ENCODE data around the gene WDFY3.

DNA sequence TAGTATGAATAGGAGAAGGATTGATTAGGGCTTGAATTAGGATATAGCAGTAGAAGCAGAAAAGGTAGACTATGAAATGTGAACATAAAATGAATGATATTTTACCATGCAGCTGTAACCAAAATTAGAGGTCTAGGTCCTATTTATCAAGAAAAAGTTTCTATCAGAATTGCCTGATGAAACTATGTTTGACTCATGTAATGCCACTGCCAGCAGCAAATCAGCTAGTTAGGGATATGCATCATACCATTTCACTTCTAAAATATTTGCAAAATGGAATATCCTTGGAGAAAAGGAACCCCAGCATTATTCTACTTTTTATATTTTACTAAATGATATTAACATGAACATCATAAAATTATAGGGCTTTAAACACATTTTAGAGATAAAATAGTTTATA is 188.4 kb downstream of the WDFY3 start:
- TF ChIP-seq, protein P1, sequence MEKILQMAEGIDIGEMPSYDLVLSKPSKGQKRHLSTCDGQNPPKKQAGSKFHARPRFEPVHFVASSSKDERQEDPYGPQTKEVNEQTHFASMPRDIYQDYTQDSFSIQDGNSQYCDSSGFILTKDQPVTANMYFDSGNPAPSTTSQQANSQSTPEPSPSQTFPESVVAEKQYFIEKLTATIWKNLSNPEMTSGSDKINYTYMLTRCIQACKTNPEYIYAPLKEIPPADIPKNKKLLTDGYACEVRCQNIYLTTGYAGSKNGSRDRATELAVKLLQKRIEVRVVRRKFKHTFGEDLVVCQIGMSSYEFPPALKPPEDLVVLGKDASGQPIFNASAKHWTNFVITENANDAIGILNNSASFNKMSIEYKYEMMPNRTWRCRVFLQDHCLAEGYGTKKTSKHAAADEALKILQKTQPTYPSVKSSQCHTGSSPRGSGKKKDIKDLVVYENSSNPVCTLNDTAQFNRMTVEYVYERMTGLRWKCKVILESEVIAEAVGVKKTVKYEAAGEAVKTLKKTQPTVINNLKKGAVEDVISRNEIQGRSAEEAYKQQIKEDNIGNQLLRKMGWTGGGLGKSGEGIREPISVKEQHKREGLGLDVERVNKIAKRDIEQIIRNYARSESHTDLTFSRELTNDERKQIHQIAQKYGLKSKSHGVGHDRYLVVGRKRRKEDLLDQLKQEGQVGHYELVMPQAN (IDR thresholded peaks at IDR 0.05; ENCODE audit: borderline replicate concordance), result no peak
- TF ChIP-seq KLF16 (IDR thresholded peaks at IDR 0.05), result no peak
- no peak for TF ChIP-seq TEAD1 (CRISPR knock-in tag; IDR thresholded peaks at IDR 0.05)
- TF ChIP-seq EP300 (IDR thresholded peaks at IDR 0.05; ENCODE audit: low read length), result no peak
- no peak for TF ChIP-seq SMARCE1 (IDR thresholded peaks at IDR 0.05)
- no peak for TF ChIP-seq BRCA1 (IDR thresholded peaks at IDR 0.05)
- TF ChIP-seq BRCA1 (CRISPR knock-in tag; IDR thresholded peaks at IDR 0.05), result no peak
- TF ChIP-seq RBM39 (optimal IDR thresholded peaks at IDR 0.05; ENCODE audit: low read depth, low read length), result no peak
- TF ChIP-seq NFYB (IDR thresholded peaks at IDR 0.05; ENCODE audit: extremely low read depth, insufficient read length), result no peak
- TF ChIP-seq ZNF24 (IDR thresholded peaks at IDR 0.05), result no peak
- TF ChIP-seq POLR2A (conservative IDR thresholded peaks at IDR 0.05), result no peak
- TF ChIP-seq, protein P2, sequence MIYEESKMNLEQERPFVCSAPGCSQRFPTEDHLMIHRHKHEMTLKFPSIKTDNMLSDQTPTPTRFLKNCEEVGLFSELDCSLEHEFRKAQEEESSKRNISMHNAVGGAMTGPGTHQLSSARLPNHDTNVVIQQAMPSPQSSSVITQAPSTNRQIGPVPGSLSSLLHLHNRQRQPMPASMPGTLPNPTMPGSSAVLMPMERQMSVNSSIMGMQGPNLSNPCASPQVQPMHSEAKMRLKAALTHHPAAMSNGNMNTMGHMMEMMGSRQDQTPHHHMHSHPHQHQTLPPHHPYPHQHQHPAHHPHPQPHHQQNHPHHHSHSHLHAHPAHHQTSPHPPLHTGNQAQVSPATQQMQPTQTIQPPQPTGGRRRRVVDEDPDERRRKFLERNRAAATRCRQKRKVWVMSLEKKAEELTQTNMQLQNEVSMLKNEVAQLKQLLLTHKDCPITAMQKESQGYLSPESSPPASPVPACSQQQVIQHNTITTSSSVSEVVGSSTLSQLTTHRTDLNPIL (CRISPR knock-in tag; IDR thresholded peaks at IDR 0.05), result no peak
